ENCODE data around the gene LRRC32.

Gene LRRC32

GRCh38 chr11:76670485-76671236 is at the start of gene LRRC32:
Gene LRRC32 (minus strand): TSS chr11:76670747. CDS start chr11:76665954, 4,793 bp downstream.
- DNase-seq, result no peak

GRCh38 chr11:76719686-76720085 is 49.1 kb upstream of the LRRC32 start:
- no peak for DNase-seq

- DNase-seq, result no peak
Observed at GRCh38 chr11:76719281-76719680, 48.7 kb upstream of the LRRC32 start.

GRCh38 chr11:76717816-76718215 is 47.3 kb upstream of the LRRC32 start:
- DNase-seq, result no peak

GRCh38 chr11:76717369-76717768 is 46.8 kb upstream of the LRRC32 start:
- DNase-seq, result no peak

- no peak for DNase-seq
Observed at GRCh38 chr11:76716268-76716667, 45.7 kb upstream of the LRRC32 start.

- DNase-seq, result no peak
Observed at GRCh38 chr11:76714493-76714892, 43.9 kb upstream of the LRRC32 start.

- no peak for DNase-seq
Observed at GRCh38 chr11:76713499-76713898, 43.0 kb upstream of the LRRC32 start.

- no peak for DNase-seq
Observed at GRCh38 chr11:76712125-76712524, 41.6 kb upstream of the LRRC32 start.

- DNase-seq, result no peak
Observed at GRCh38 chr11:76709756-76710155, 39.2 kb upstream of the LRRC32 start.

- DNase-seq, result no peak
Observed at GRCh38 chr11:76708972-76709660, 38.6 kb upstream of the LRRC32 start.

- no peak for DNase-seq
Observed at GRCh38 chr11:76707293-76707825, 36.8 kb upstream of the LRRC32 start.

- DNase-seq, result no peak
Observed at GRCh38 chr11:76706667-76707066, 36.1 kb upstream of the LRRC32 start.

- no peak for DNase-seq
Observed at GRCh38 chr11:76705826-76706225, 35.3 kb upstream of the LRRC32 start.

GRCh38 chr11:76704171-76704948 is 33.8 kb upstream of the LRRC32 start:
- peak; percentile 34 for DNase-seq

GRCh38 chr11:76703707-76704106 is 33.2 kb upstream of the LRRC32 start:
- no peak for DNase-seq

GRCh38 chr11:76702336-76703128 is 32.0 kb upstream of the LRRC32 start:
- DNase-seq, result no peak

GRCh38 chr11:76701294-76702040 is 30.9 kb upstream of the LRRC32 start:
- DNase-seq, result no peak

- no peak for DNase-seq
Observed at GRCh38 chr11:76700177-76701100, 29.9 kb upstream of the LRRC32 start.

GRCh38 chr11:76699451-76700091 is 29.0 kb upstream of the LRRC32 start:
- no peak for DNase-seq
